Umbilical cord (tissue), 2 donors: ENCODE data around the gene ATG7. TPM values are rescaled to one million over a fixed set of nuclear protein-coding genes. Genes with fewer than 3 reads are reported as not detected.
A peak's percentile ranks its signal among the peaks of the same experiment; 100 is the strongest.

Experiments used
- DNase-seq: peaks from one replicate; pipeline ENCODE4 v3.0.0-alpha.2; 2015; ENCODE audit warnings: low spot score
- total RNA-seq: library from RNA; depleted of rRNA; stranded (reverse); fragments of >200 nt; gene quantifications from one replicate; pipeline ENCODE4 v1.2.3, GENCODE V29; 2014; ENCODE audit warnings: low replicate concordance; ENCODE audit not compliant: insufficient read depth

The ATG7 gene
- total RNA-seq, result 71.7 TPM

GRCh38 chr3:11271986-11272904 lies at the start of gene ATG7:
TSS of gene ATG7 (plus strand) at chr3:11272397. CDS start at chr3:11298696, 26,299 bp downstream.
- peak; percentile 99 for DNase-seq

- no peak for DNase-seq
Observed at GRCh38 chr3:11224010-11224409, 48.2 kb upstream of the ATG7 start.

GRCh38 chr3:11224870-11225229 lies 47.3 kb upstream of the ATG7 start:
- no peak for DNase-seq

GRCh38 chr3:11226042-11226370 lies 46.2 kb upstream of the ATG7 start:
- DNase-seq, result no peak

- DNase-seq, result no peak
Observed at GRCh38 chr3:11228041-11228440, 44.2 kb upstream of the ATG7 start.

GRCh38 chr3:11230125-11230524 lies 42.1 kb upstream of the ATG7 start:
- no peak for DNase-seq

- no peak for DNase-seq
Observed at GRCh38 chr3:11230832-11231231, 41.4 kb upstream of the ATG7 start.

GRCh38 chr3:11235385-11235784 lies 36.8 kb upstream of the ATG7 start:
- DNase-seq, result no peak

- DNase-seq, result no peak
Observed at GRCh38 chr3:11236588-11237461, 35.4 kb upstream of the ATG7 start.

GRCh38 chr3:11238060-11238459 lies 34.1 kb upstream of the ATG7 start:
- peak; percentile 69 for DNase-seq

GRCh38 chr3:11238880-11239279 lies 33.3 kb upstream of the ATG7 start:
- DNase-seq, result no peak

- no peak for DNase-seq
Observed at GRCh38 chr3:11239796-11240195, 32.4 kb upstream of the ATG7 start.

GRCh38 chr3:11240496-11240895 lies 31.7 kb upstream of the ATG7 start:
- no peak for DNase-seq

GRCh38 chr3:11244121-11244677 lies 28.0 kb upstream of the ATG7 start:
- no peak for DNase-seq

GRCh38 chr3:11245276-11245675 lies 26.9 kb upstream of the ATG7 start:
- DNase-seq, result no peak

- DNase-seq, result no peak
Observed at GRCh38 chr3:11245827-11246662, 26.2 kb upstream of the ATG7 start.

- no peak for DNase-seq
Observed at GRCh38 chr3:11246663-11246970, 25.6 kb upstream of the ATG7 start.

GRCh38 chr3:11247362-11247761 lies 24.8 kb upstream of the ATG7 start:
- no peak for DNase-seq

GRCh38 chr3:11248596-11248995 lies 23.6 kb upstream of the ATG7 start:
- no peak for DNase-seq

GRCh38 chr3:11250902-11251806 lies 21.0 kb upstream of the ATG7 start:
- no peak for DNase-seq

- no peak for DNase-seq
Observed at GRCh38 chr3:11251807-11252176, 20.4 kb upstream of the ATG7 start.
